ENCODE data around the gene AIPL1.

DNA sequence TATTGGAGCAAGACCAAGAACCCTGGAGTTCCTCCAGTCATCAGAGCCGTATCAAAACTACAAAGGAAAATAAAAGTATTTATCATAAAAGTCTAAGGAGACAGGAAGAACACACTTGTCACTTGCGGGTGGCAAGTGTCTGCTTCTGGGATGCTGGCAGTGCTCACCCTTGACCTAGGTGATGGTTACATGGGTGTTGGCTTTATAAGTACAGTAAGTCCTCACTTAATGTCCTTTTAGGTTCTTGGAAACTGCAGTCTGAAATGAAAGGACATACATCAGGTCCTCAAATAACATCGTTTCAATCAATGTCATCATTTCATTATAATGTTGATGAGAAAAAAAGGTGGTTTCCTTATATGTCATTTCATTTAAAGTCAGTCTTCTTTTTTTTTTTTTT, 3.0 kb upstream of the AIPL1 start:
- TF ChIP-seq, protein P1, sequence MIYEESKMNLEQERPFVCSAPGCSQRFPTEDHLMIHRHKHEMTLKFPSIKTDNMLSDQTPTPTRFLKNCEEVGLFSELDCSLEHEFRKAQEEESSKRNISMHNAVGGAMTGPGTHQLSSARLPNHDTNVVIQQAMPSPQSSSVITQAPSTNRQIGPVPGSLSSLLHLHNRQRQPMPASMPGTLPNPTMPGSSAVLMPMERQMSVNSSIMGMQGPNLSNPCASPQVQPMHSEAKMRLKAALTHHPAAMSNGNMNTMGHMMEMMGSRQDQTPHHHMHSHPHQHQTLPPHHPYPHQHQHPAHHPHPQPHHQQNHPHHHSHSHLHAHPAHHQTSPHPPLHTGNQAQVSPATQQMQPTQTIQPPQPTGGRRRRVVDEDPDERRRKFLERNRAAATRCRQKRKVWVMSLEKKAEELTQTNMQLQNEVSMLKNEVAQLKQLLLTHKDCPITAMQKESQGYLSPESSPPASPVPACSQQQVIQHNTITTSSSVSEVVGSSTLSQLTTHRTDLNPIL (CRISPR knock-in tag; IDR thresholded peaks at IDR 0.05; ENCODE audit: low read depth): no peak
- TF ChIP-seq ZNF70 (CRISPR knock-in tag; IDR thresholded peaks at IDR 0.05) (no peak), PATZ1 (CRISPR knock-in tag; IDR thresholded peaks at IDR 0.05; ENCODE audit: borderline replicate concordance) (no peak), TCF4 (CRISPR knock-in tag; IDR thresholded peaks at IDR 0.05; ENCODE audit: borderline replicate concordance) (no peak), TOX (CRISPR knock-in tag; IDR thresholded peaks at IDR 0.05; ENCODE audit: borderline replicate concordance) (no peak), ARNTL (CRISPR knock-in tag; IDR thresholded peaks at IDR 0.05; ENCODE audit: borderline replicate concordance, low read depth) (no peak), OSR1 (CRISPR knock-in tag; IDR thresholded peaks at IDR 0.05) (no peak), ISL1 (CRISPR knock-in tag; IDR thresholded peaks at IDR 0.05) (no peak), SNAI2 (CRISPR knock-in tag; IDR thresholded peaks at IDR 0.05) (no peak), ZFP30 (CRISPR knock-in tag; IDR thresholded peaks at IDR 0.05) (no peak), GLIS3 (CRISPR knock-in tag; IDR thresholded peaks at IDR 0.05) (no peak)
